HepG2 (cell line): Measurements from ENCODE around the gene HCN4. TPM values are rescaled to one million over a fixed set of nuclear protein-coding genes. Genes with fewer than 3 reads are reported as not detected.

ENCODE experiments used
- ATAC-seq: fragments of 200-7000 bp; cut with Tn5 transposase; 3 replicates; pipeline ENCODE4 v1.9.1; 2020; ENCODE audit warnings: mild to moderate bottlenecking, moderate library complexity
- BruUV-seq: library from RNA; stranded (reverse); fragments of 400-500 nt; replicated peaks from 2 replicates; lab custom pipeline; 2021; lab: Mats Ljungman, UMichigan
- CTCF ChIA-PET: fragments of 300-600 bp; formaldehyde crosslinking; extraction: SDS; loops from one replicate; lab custom pipeline; 2021; ENCODE audit warnings: low total read pairs, inconsistent platforms, low intra/inter-chr PET ratio; lab: Yijun Ruan, JAX
- POLR2A ChIA-PET: fragments of 350-600 bp; sonication (Branson Sonifier 250); formaldehyde crosslinking; loops from one replicate; lab custom pipeline; 2020; ENCODE audit warnings: antibody characterized with exemption, inconsistent platforms; lab: Yijun Ruan, JAX
- DNase-seq: peaks from one replicate; pipeline ENCODE4 v3.0.0-alpha.2; 2015; ENCODE audit warnings: low spot score
- FAIRE-seq: peaks from 3 replicates; lab custom pipeline; 2011; peaks lifted over from hg19 to GRCh38; lab: Jason Lieb, UNC
- H2AFZ ChIP-seq: one replicate; pipeline ENCODE4 v1.6.1; 2011; ENCODE audit warnings: low read length, inconsistent platforms
- H3K27ac ChIP-seq: fragments of 300-600 bp; 3 replicates; pipeline ENCODE4 v1.8.0; 2011; ENCODE audit warnings: mixed run types, mild to moderate bottlenecking, mixed read lengths, low read length, inconsistent platforms; ENCODE audit not compliant: insufficient read depth; ENCODE audit errors: extremely low read length
- H3K27me3 ChIP-seq, 2 experiments: fragments of 200-600 bp in 1 of 2; 2 replicates in 1 of 2; 3 replicates in 1 of 2; pipeline versions ENCODE4 v1.6.0 to v1.8.0; 2011; ENCODE audit warnings: low read length in 2 of 2, mild to moderate bottlenecking in 2 of 2, moderate library complexity in 2 of 2, inconsistent platforms in 1 of 2; ENCODE audit not compliant: insufficient read depth in 2 of 2, control insufficient read depth in 1 of 2
- H3K36me3 ChIP-seq, 2 experiments: fragments of 200-600 bp in 1 of 2; replicated peaks in 1 of 2; 2 replicates in 1 of 2; 3 replicates in 1 of 2; pipeline versions ENCODE4 v1.5.1 to v1.8.0; 2011; ENCODE audit warnings: low read length in 2 of 2, inconsistent platforms in 1 of 2; ENCODE audit not compliant: insufficient read depth in 2 of 2, control insufficient read depth in 1 of 2
- H3K4me1 ChIP-seq: 2 replicates; pipeline ENCODE4 v1.5.1; 2012; ENCODE audit warnings: low read length, inconsistent platforms; ENCODE audit not compliant: insufficient read depth
- H3K4me2 ChIP-seq: 2 replicates; pipeline ENCODE4 v1.6.0; 2011; ENCODE audit warnings: low read depth, low read length, inconsistent platforms
- H3K4me3 ChIP-seq, 3 experiments: fragments of 200-600 bp in 1 of 3; sonication (generic), shearing (Covaris generic) in 1 of 3; replicated peaks in 1 of 3; 2 replicates each; pipeline ENCODE4 v1.5.1; 2011 to 2016; ENCODE audit warnings: low read length in 3 of 3, inconsistent platforms in 2 of 3, low read depth in 2 of 3, mild to moderate bottlenecking in 2 of 3, control low read depth in 1 of 3, mixed read lengths in 1 of 3; ENCODE audit not compliant: insufficient read depth in 1 of 3
- H3K79me2 ChIP-seq: one replicate; pipeline ENCODE4 v1.6.1; 2011; ENCODE audit warnings: low read length, inconsistent platforms; ENCODE audit not compliant: insufficient read depth
- H3K9ac ChIP-seq: 2 replicates; pipeline ENCODE4 v1.6.0; 2011; ENCODE audit warnings: mild to moderate bottlenecking, low read depth, low read length, inconsistent platforms; ENCODE audit not compliant: insufficient read depth
- H3K9me3 ChIP-seq: 2 replicates; pipeline ENCODE4 v1.5.1; 2012; ENCODE audit warnings: mild to moderate bottlenecking, low read length
- H4K20me1 ChIP-seq: 2 replicates; pipeline ENCODE4 v1.6.0; 2011; ENCODE audit warnings: inconsistent platforms, mild to moderate bottlenecking, low read length, moderate library complexity; ENCODE audit not compliant: insufficient read depth
- CBX5 ChIP-seq: sonication (generic); formaldehyde crosslinking; IDR thresholded peaks from 2 replicates; pipeline ENCODE4 v1.4.0; 2020; ENCODE audit warnings: missing genetic modification reagents, borderline replicate concordance
- PAF1 ChIP-seq: IDR thresholded peaks from 2 replicates; pipeline ENCODE4 v1.6.1; 2016; ENCODE audit warnings: missing genetic modification reagents, missing compliant biosample characterization
- SP140L ChIP-seq: sonication (generic); formaldehyde crosslinking; IDR thresholded peaks from 2 replicates; pipeline ENCODE4 v1.4.0; 2020; ENCODE audit warnings: missing genetic modification reagents, borderline replicate concordance
- SSRP1 ChIP-seq: IDR thresholded peaks from 2 replicates; pipeline ENCODE4 v1.6.1; 2016; ENCODE audit warnings: control low read depth
- ZNF143 ChIP-seq: sonication (generic); formaldehyde crosslinking; IDR thresholded peaks from 2 replicates; pipeline ENCODE4 v1.4.0; 2020; ENCODE audit warnings: missing genetic modification reagents
- ZNF232 ChIP-seq: sonication (generic); formaldehyde crosslinking; IDR thresholded peaks from 2 replicates; pipeline ENCODE4 v1.4.0; 2020; ENCODE audit warnings: missing genetic modification reagents, borderline replicate concordance
- WGBS: methylation state at CpG from one replicate; pipeline ENCODE4 v1.1.6; 2017; ENCODE audit warnings: low lambda C conversion rate; 5-methylcytosine and 5-hydroxymethylcytosine counted together
- in situ Hi-C: cut with HindIII; loops from 2 replicates; pipeline ENCODE4 v1.10.0; 2017; ENCODE audit warnings: low pct_unique_long_range_greater_than_20kb; ENCODE audit not compliant: extremely low pct_ligation_motif_present
- intact Hi-C: fragments of 100-400 bp; cut with micrococcal nuclease; formaldehyde crosslinking; loops from one replicate; pipeline ENCODE4 v1.10.0; 2022; ENCODE audit not compliant: unreplicated experiment
- polyA plus RNA-seq, 8 experiments: library from polyadenylated mRNA; depleted of rRNA in 3 of 8; stranded (reverse) in 7 of 8; unstranded in 1 of 8; fragments of >200 nt; fragmentation: Illumina TruSeq in 4 of 8; extraction: Trizol in 4 of 8; gene quantifications; 2 replicates each; pipeline versions ENCODE4 v1.2.1 to v1.2.3, GENCODE V29; 2011 to 2016; ENCODE audit warnings: low read depth in 4 of 8, missing spikeins in 1 of 8, mixed read lengths in 1 of 8; ENCODE audit not compliant: insufficient read depth in 1 of 8
- total RNA-seq, 5 experiments: library from RNA; depleted of rRNA; stranded (reverse); fragments of >200 nt; fragmentation: Illumina TruSeq; extraction: Trizol; gene quantifications; 2 replicates each; pipeline ENCODE4 v1.2.3, GENCODE V29; 2016; ENCODE audit warnings: low read depth in 1 of 5

Gene HCN4
- total and polyA plus RNA-seq, 2 of the 13 experiments (the other 11 are each of a cell fraction or from before 2014, with no cell fraction given) = not detected

- H3K27ac ChIP-seq = no peak overlapping the region
- in situ Hi-C loops (no loop called here), intact Hi-C loops (no loop called here)
- CTCF ChIA-PET = no interaction called here
- WGBS = 0% methylated on average over 3 of the region's 3 CpGs
- H3K4me2 ChIP-seq = no peak overlapping the region
- no peaks in the 10 kb centered on the region for H3K9me3 ChIP-seq
- no peaks in the 10 kb centered on the region for H3K36me3 ChIP-seq
- no peak for TF ChIP-seq ZNF232 (CRISPR knock-in tag)
- H3K79me2 ChIP-seq = no peaks in the 10 kb centered on the region
- H3K4me3 ChIP-seq = no peak overlapping the region
- FAIRE-seq (no peak), ATAC-seq (no peak), DNase-seq (no peak)
- H3K4me1 ChIP-seq = peaks cover 9% of the 10 kb centered on the region; the same call in 1 of the 2 replicates
- no peak overlapping the region for H2AFZ ChIP-seq
- H3K27me3 ChIP-seq = peaks cover 0 to 25% of the 10 kb centered on the region in 2 experiments; a peak in 4 of 5 replicates
- POLR2A ChIA-PET = no interaction called here
- no TSS peak for BruUV-seq
- H3K9ac ChIP-seq = no peak overlapping the region
- H4K20me1 ChIP-seq = no peaks in the 10 kb centered on the region
These were observed 15.0 kb downstream of the HCN4 start for GRCh38 chr15:73353734-73354133.

GRCh38 chr15:73352082-73352481, 16.7 kb downstream of the HCN4 start:
- 29% methylated on average over 10 of the region's 10 CpGs for WGBS
- ATAC-seq = no peak
- in situ Hi-C loops = no loop called here

More at GRCh38 chr15:73352082-73352481, 16.7 kb downstream of the HCN4 start:
- no peaks in the 10 kb centered on the region for H3K9me3 ChIP-seq
- peaks cover 0 to 11% of the 10 kb centered on the region in 2 experiments; a peak in 3 of 5 replicates for H3K27me3 ChIP-seq
- no peak overlapping the region for H3K4me2 ChIP-seq
- intact Hi-C loops = no loop called here
- POLR2A ChIA-PET = no interaction called here
- CTCF ChIA-PET = no interaction called here
- TF ChIP-seq PAF1 (CRISPR knock-in tag) (no peak), CBX5 (CRISPR knock-in tag) (no peak), ZNF143 (no peak), SP140L (CRISPR knock-in tag) (no peak), SSRP1 (no peak)
- no peak overlapping the region for H3K27ac ChIP-seq
- BruUV-seq = no TSS peak
- H3K36me3 ChIP-seq = no peaks in the 10 kb centered on the region
- DNase-seq = no peak
- no peak overlapping the region for H2AFZ ChIP-seq
- no peaks in the 10 kb centered on the region for H3K4me1 ChIP-seq
- no peak overlapping the region for H3K9ac ChIP-seq
- no peaks in the 10 kb centered on the region for H3K79me2 ChIP-seq
- no peak overlapping the region for H3K4me3 ChIP-seq
- FAIRE-seq = no peak
- no peaks in the 10 kb centered on the region for H4K20me1 ChIP-seq
